ENCODE measurements around the gene PTPN11. TPM values are rescaled to one million over a fixed set of nuclear protein-coding genes. Genes with fewer than 3 reads are reported as not detected.

Gene PTPN11
- total and polyA plus RNA-seq, 4 donors: 23.3 to 101 (median 44.3) TPM

DNA sequence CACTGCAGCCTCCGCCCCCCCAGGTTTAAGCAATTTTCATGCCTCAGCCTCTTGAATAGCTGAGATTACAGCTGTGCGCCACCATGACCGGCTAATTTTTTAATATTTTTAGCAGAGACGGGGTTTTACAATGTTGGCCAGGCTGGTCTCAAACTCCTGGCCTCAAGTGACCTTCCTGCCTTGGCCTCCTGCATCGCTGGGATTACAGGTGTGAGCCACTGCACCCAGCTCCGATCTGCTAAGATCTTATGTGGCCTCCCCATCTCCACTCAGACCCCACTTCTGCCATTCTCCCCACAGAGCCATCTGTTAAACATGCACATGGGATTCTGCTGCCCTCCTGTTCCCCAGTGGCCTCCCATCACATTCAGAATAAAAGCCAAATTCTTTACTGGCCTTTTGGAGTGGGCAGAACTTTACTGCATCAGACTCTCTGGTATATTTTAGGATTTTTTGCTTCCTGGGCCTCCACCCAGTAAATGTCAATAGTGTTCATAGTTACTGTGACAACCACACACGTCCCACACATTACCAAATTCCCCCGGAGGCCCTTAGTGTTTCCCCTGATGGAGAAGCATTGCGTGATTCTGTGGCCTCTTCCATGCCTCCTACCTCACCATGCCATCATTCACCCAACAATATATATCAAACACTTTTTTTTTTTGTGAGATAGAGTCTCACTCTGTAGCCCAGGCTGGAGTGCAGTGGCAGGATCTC lies 96.3 kb downstream of the PTPN11 start:
- WGBS, 2 donors: 81 to 82% methylated on average over 9 of the region's 9 CpGs

DNA sequence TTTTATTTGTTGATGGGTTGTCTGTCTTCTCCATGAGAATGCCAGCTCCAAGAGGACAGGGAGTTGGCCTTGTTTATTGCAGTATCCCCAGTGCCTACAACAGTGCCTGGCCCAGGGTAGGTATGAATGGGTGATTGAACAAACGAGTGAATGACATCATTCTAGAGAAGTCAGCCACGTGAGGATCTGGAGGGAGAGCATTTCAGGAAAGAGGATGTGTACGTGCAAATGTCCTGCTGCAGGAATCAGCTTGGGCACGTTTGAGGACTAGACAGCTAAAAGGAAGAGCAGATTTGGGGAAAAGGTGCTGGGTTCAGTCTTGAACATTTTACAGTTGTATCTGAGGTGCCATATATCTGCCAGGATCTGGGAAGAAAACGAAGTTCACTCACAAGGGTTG lies 97.1 kb downstream of the PTPN11 start:
- no peak for DNase-seq
- TF ChIP-seq, protein P1, sequence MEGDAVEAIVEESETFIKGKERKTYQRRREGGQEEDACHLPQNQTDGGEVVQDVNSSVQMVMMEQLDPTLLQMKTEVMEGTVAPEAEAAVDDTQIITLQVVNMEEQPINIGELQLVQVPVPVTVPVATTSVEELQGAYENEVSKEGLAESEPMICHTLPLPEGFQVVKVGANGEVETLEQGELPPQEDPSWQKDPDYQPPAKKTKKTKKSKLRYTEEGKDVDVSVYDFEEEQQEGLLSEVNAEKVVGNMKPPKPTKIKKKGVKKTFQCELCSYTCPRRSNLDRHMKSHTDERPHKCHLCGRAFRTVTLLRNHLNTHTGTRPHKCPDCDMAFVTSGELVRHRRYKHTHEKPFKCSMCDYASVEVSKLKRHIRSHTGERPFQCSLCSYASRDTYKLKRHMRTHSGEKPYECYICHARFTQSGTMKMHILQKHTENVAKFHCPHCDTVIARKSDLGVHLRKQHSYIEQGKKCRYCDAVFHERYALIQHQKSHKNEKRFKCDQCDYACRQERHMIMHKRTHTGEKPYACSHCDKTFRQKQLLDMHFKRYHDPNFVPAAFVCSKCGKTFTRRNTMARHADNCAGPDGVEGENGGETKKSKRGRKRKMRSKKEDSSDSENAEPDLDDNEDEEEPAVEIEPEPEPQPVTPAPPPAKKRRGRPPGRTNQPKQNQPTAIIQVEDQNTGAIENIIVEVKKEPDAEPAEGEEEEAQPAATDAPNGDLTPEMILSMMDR (IDR thresholded peaks at IDR 0.05; ENCODE audit: control extremely low read depth, extremely low read depth): no peak

More for the DNA sequence above, 96.3 kb downstream of the PTPN11 start:
- no peaks in the 10 kb centered on the region for H3K4me1 ChIP-seq (ENCODE audit: control insufficient read depth in 5 of 5, insufficient read depth in 5 of 5, low read length in 5 of 5)
- H3K27ac ChIP-seq (ENCODE audit: low read depth in 1 of 2, low read length in 1 of 2): no peak overlapping the region
- H3K9ac ChIP-seq (ENCODE audit: insufficient read depth in 1 of 2, low read length in 2 of 2): no peak overlapping the region
- H3K27me3 ChIP-seq (ENCODE audit: control insufficient read depth in 3 of 3, insufficient read depth in 3 of 3, low read length in 2 of 3): no peaks in the 10 kb centered on the region
- TF ChIP-seq, protein P1 (IDR thresholded peaks at IDR 0.05; ENCODE audit: control extremely low read depth, extremely low read depth): no peak
- H3K36me3 ChIP-seq (ENCODE audit: control insufficient read depth in 4 of 4, insufficient read depth in 4 of 4, low read length in 4 of 4): peaks cover 0 to 3% (median 1%) of the 10 kb centered on the region in 4 donors
- H3K9me3 ChIP-seq (ENCODE audit: control insufficient read depth in 4 of 4, insufficient read depth in 3 of 4, low read length in 3 of 4): no peaks in the 10 kb centered on the region
- DNase-seq (no peak), ATAC-seq (ENCODE audit: insufficient read depth, low FRiP score) (no peak)
- H3K4me3 ChIP-seq: no peak overlapping the region

DNA sequence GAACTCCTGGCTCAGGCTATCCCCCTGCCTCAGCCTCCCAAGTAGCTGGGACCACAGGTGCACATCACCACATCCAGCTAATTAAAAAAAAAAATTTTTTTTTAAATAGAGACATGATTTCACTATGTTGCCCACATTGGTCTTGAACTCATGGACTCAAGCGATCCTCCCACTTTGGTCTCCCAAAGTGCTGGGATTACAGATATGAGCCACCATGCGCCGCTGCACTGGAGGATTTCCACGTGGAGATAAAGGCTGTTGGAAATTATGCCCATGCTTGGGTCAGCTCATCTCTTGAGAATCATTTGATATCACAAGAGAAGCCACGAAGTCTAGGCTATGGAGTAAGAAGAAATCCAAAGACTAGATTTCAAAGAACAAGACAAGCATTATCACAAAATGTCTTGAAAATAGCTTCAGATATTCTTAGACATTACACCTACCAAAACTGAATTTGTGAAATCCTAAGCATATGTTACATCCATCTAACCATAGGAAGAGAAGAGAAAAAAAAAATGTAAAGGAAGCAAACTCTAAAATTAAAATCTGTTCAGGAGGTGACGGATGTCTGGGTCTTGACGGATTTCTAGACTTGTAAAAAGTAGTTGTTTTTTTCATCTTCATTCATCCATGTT lies 99.1 kb downstream of the PTPN11 start:
- Histone ChIP-seq H3K4me3 (no peak overlapping the region), H3K9me3 (ENCODE audit: control insufficient read depth in 4 of 4, insufficient read depth in 3 of 4, low read length in 3 of 4) (no peaks in the 10 kb centered on the region), H3K27ac (ENCODE audit: low read depth in 1 of 2, low read length in 1 of 2) (no peak overlapping the region), H3K36me3 (ENCODE audit: control insufficient read depth in 4 of 4, insufficient read depth in 4 of 4, low read length in 4 of 4) (no peaks in the 10 kb centered on the region), H3K9ac (ENCODE audit: insufficient read depth in 1 of 2, low read length in 2 of 2) (no peak overlapping the region), H3K27me3 (ENCODE audit: control insufficient read depth in 3 of 3, insufficient read depth in 3 of 3, low read length in 2 of 3) (no peaks in the 10 kb centered on the region), H3K4me1 (ENCODE audit: control insufficient read depth in 5 of 5, insufficient read depth in 5 of 5, low read length in 5 of 5) (no peaks in the 10 kb centered on the region)
- 84 to 86% methylated on average over 7 of the region's 7 CpGs for WGBS, 2 donors
- DNase-seq (no peak), ATAC-seq (ENCODE audit: insufficient read depth, low FRiP score) (no peak)
- TF ChIP-seq, protein P1 (IDR thresholded peaks at IDR 0.05; ENCODE audit: control extremely low read depth, extremely low read depth): no peak

More for the DNA sequence above, 97.1 kb downstream of the PTPN11 start:
- no peak overlapping the region for H3K4me3 ChIP-seq
- no peaks in the 10 kb centered on the region for H3K9me3 ChIP-seq (ENCODE audit: control insufficient read depth in 4 of 4, insufficient read depth in 3 of 4, low read length in 3 of 4)
- 68 to 77% methylated on average over 5 of the region's 5 CpGs for WGBS, 2 donors
- H3K27ac ChIP-seq (ENCODE audit: low read depth in 1 of 2, low read length in 1 of 2): no peak overlapping the region
- ATAC-seq (ENCODE audit: insufficient read depth, low FRiP score): no peak
- H3K27me3 ChIP-seq (ENCODE audit: control insufficient read depth in 3 of 3, insufficient read depth in 3 of 3, low read length in 2 of 3): no peaks in the 10 kb centered on the region
- peaks cover 0 to 3% (median 1%) of the 10 kb centered on the region in 4 donors for H3K36me3 ChIP-seq (ENCODE audit: control insufficient read depth in 4 of 4, insufficient read depth in 4 of 4, low read length in 4 of 4)
- no peak overlapping the region for H3K9ac ChIP-seq (ENCODE audit: insufficient read depth in 1 of 2, low read length in 2 of 2)
- no peaks in the 10 kb centered on the region for H3K4me1 ChIP-seq (ENCODE audit: control insufficient read depth in 5 of 5, insufficient read depth in 5 of 5, low read length in 5 of 5)

Measured in lung (tissue), 12 donors.